ENCODE results near the gene DFFB.

- TF ChIP-seq CTCF (conservative IDR thresholded peaks at IDR 0.05) (no peak), ZFX (IDR thresholded peaks at IDR 0.05) (no peak)
These were observed 58.4 kb downstream of the DFFB start for GRCh38 chr1:3915551-3916121.

Data from C4-2B (cell line).